GM10266 (cell line): Measurements from ENCODE around the gene ZMYND12.

Experiments used
- DNase-seq: peaks from one replicate; pipeline ENCODE4 v3.0.0; 2012; ENCODE audit errors: extremely low spot score
- CTCF ChIP-seq: IDR thresholded peaks from 2 replicates; pipeline ENCODE4 v1.5.1; 2012; ENCODE audit warnings: mild to moderate bottlenecking, low read depth; ENCODE audit not compliant: control insufficient read depth, insufficient read depth; ENCODE audit errors: missing control alignments

Gene ZMYND12

GRCh38 chr1:42429603-42430002, 26.2 kb downstream of the ZMYND12 start:
- TF ChIP-seq CTCF: no peak
- no peak for DNase-seq

- DNase-seq: no peak
- TF ChIP-seq CTCF: no peak
Observed at GRCh38 chr1:42427240-42427639, 28.6 kb downstream of the ZMYND12 start.

- no peak for TF ChIP-seq CTCF
- DNase-seq: no peak
Observed at GRCh38 chr1:42424201-42424600, 31.6 kb downstream of the ZMYND12 start.

- no peak for DNase-seq
- no peak for TF ChIP-seq CTCF
Observed at GRCh38 chr1:42423681-42424080, 32.1 kb downstream of the ZMYND12 start.

- DNase-seq: no peak
- TF ChIP-seq CTCF: no peak
Observed at GRCh38 chr1:42422737-42423136, 33.1 kb downstream of the ZMYND12 start.

- no peak for TF ChIP-seq CTCF
- DNase-seq: no peak
Observed at GRCh38 chr1:42420911-42421585, 34.8 kb downstream of the ZMYND12 start.

GRCh38 chr1:42420121-42420520, 35.7 kb downstream of the ZMYND12 start:
- no peak for TF ChIP-seq CTCF
- DNase-seq: no peak
